Measurements from ENCODE around the gene OR2A12. TPM values are rescaled to one million over a fixed set of nuclear protein-coding genes. Genes with fewer than 3 reads are reported as not detected.

OR2A12 gene
- polyA plus RNA-seq, 1 donor (not counting 4 experiments of a cell fraction or from before 2014, with no cell fraction given), result not detected

DNA sequence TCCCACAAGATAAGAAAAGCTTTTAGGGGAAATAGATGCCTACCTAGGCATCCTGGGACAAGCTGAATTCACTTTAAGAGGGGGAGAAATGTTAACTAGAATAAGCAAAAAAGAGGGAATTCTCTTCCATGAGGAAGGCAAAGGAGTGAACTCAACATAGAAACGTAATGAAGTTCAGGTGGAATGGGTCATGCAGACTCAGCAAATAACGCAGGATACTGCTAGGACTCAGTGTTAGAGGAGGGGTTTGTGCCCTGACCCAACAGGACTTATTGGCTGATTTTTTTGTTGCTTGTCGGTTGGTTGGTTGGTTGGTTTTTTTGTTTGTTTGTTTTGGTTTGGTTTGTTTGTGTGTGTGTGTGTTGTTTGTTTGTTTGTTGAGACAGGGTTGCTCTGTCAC, 46.2 kb downstream of the OR2A12 start:
- H3K36me3 ChIP-seq (ENCODE audit: control insufficient read depth in 2 of 2, extremely low read depth in 1 of 2, insufficient read depth in 2 of 2, low read length in 2 of 2), result no peaks in the 10 kb centered on the region
- no peaks in the 10 kb centered on the region for H3K79me2 ChIP-seq (ENCODE audit: control insufficient read depth, insufficient read depth, low read length)
- H3K27me3 ChIP-seq (ENCODE audit: control insufficient read depth, extremely low read depth, insufficient read depth, low read length), result no peaks in the 10 kb centered on the region
- no peak overlapping the region for H3K4me3 ChIP-seq (ENCODE audit: control insufficient read depth in 2 of 3, extremely low read depth in 1 of 3, insufficient read depth in 2 of 3, low read depth in 1 of 3, low read length in 3 of 3)
- FAIRE-seq, result no peak
- no peaks in the 10 kb centered on the region for H3K4me1 ChIP-seq (ENCODE audit: control insufficient read depth, extremely low read depth, insufficient read depth, low read length)
- no peak overlapping the region for H3K4me2 ChIP-seq (ENCODE audit: control insufficient read depth, extremely low read depth, insufficient read depth, low read depth, low read length)
- TF ChIP-seq, protein P1, sequence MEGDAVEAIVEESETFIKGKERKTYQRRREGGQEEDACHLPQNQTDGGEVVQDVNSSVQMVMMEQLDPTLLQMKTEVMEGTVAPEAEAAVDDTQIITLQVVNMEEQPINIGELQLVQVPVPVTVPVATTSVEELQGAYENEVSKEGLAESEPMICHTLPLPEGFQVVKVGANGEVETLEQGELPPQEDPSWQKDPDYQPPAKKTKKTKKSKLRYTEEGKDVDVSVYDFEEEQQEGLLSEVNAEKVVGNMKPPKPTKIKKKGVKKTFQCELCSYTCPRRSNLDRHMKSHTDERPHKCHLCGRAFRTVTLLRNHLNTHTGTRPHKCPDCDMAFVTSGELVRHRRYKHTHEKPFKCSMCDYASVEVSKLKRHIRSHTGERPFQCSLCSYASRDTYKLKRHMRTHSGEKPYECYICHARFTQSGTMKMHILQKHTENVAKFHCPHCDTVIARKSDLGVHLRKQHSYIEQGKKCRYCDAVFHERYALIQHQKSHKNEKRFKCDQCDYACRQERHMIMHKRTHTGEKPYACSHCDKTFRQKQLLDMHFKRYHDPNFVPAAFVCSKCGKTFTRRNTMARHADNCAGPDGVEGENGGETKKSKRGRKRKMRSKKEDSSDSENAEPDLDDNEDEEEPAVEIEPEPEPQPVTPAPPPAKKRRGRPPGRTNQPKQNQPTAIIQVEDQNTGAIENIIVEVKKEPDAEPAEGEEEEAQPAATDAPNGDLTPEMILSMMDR (optimal IDR thresholded peaks at IDR 0.05 in 1 of 3, IDR thresholded peaks at IDR 0.05 in 1 of 3, conservative IDR thresholded peaks at IDR 0.05 in 1 of 3; ENCODE audit: extremely low read depth in 1 of 3, insufficient read depth in 2 of 3, low read length in 3 of 3), result no peak
- no peak for TF ChIP-seq EZH2 (IDR thresholded peaks at IDR 0.05; ENCODE audit: low read length)
- no peaks in the 10 kb centered on the region for H4K20me1 ChIP-seq (ENCODE audit: control insufficient read depth, extremely low read depth, insufficient read depth, low read length)
- H3K9ac ChIP-seq (ENCODE audit: control insufficient read depth, extremely low read depth, insufficient read depth, low read length), result no peak overlapping the region
- H3K27ac ChIP-seq (ENCODE audit: control insufficient read depth, insufficient read depth, low read length), result no peak overlapping the region
- H3K9me3 ChIP-seq (ENCODE audit: control insufficient read depth, low read depth, low read length), result no peaks in the 10 kb centered on the region
- dilution Hi-C loops (cut with MboI; ENCODE audit: extremely low pct_ligation_motif_present, low sequenced_read_pairs), result no loop called here
- no peak for DNase-seq (ENCODE audit: low read depth, low spot score)
- H3K9me1 ChIP-seq (ENCODE audit: control insufficient read depth, extremely low read depth, insufficient read depth, low read length), result no peaks in the 10 kb centered on the region
- no peak overlapping the region for H2AFZ ChIP-seq (ENCODE audit: control insufficient read depth, low read length)

- H4K20me1 ChIP-seq (ENCODE audit: control insufficient read depth, extremely low read depth, insufficient read depth, low read length), result no peaks in the 10 kb centered on the region
- no peak overlapping the region for H3K4me3 ChIP-seq (ENCODE audit: control insufficient read depth in 2 of 3, extremely low read depth in 1 of 3, insufficient read depth in 2 of 3, low read depth in 1 of 3, low read length in 3 of 3)
- H3K36me3 ChIP-seq (ENCODE audit: control insufficient read depth in 2 of 2, extremely low read depth in 1 of 2, insufficient read depth in 2 of 2, low read length in 2 of 2), result no peaks in the 10 kb centered on the region
- H3K9me1 ChIP-seq (ENCODE audit: control insufficient read depth, extremely low read depth, insufficient read depth, low read length), result no peaks in the 10 kb centered on the region
- H3K27ac ChIP-seq (ENCODE audit: control insufficient read depth, insufficient read depth, low read length), result no peak overlapping the region
- DNase-seq (ENCODE audit: low read depth, low spot score) (no peak), FAIRE-seq (no peak)
- H3K4me2 ChIP-seq (ENCODE audit: control insufficient read depth, extremely low read depth, insufficient read depth, low read depth, low read length), result no peak overlapping the region
- H3K79me2 ChIP-seq (ENCODE audit: control insufficient read depth, insufficient read depth, low read length), result no peaks in the 10 kb centered on the region
- H3K4me1 ChIP-seq (ENCODE audit: control insufficient read depth, extremely low read depth, insufficient read depth, low read length), result no peaks in the 10 kb centered on the region
- H3K9me3 ChIP-seq (ENCODE audit: control insufficient read depth, low read depth, low read length), result no peaks in the 10 kb centered on the region
- H2AFZ ChIP-seq (ENCODE audit: control insufficient read depth, low read length), result no peak overlapping the region
- H3K27me3 ChIP-seq (ENCODE audit: control insufficient read depth, extremely low read depth, insufficient read depth, low read length), result no peaks in the 10 kb centered on the region
- dilution Hi-C loops (cut with MboI; ENCODE audit: extremely low pct_ligation_motif_present, low sequenced_read_pairs), result no loop called here
- H3K9ac ChIP-seq (ENCODE audit: control insufficient read depth, extremely low read depth, insufficient read depth, low read length), result no peak overlapping the region
- TF ChIP-seq EZH2 (IDR thresholded peaks at IDR 0.05; ENCODE audit: low read length), result no peak
- TF ChIP-seq, protein P1 (optimal IDR thresholded peaks at IDR 0.05 in 1 of 3, IDR thresholded peaks at IDR 0.05 in 1 of 3, conservative IDR thresholded peaks at IDR 0.05 in 1 of 3; ENCODE audit: extremely low read depth in 1 of 3, insufficient read depth in 2 of 3, low read length in 3 of 3), result no peak
These were observed 47.2 kb downstream of the OR2A12 start for GRCh38 chr7:144133307-144133706.

Data from keratinocyte (primary cell).